Measurements from ENCODE around the gene ASB11.

ASB11 gene
- long read RNA-seq: 0 reads

- Histone ChIP-seq H3K27me3 (ENCODE audit: insufficient read depth, poor library complexity, severe bottlenecking) (no peaks in the 10 kb centered on the region), H3K4me3 (replicated peaks; ENCODE audit: insufficient read depth, low read length) (no peak within 1 kb of the TSS), H3K27ac (replicated peaks) (no peak within 1 kb of the TSS)
- TF ChIP-seq GABPA (IDR thresholded peaks at IDR 0.05; ENCODE audit: low read depth): no peak
- TF ChIP-seq SPI1 (IDR thresholded peaks at IDR 0.05; ENCODE audit: borderline replicate concordance, low read depth): no peak
- TF ChIP-seq CTCF (IDR thresholded peaks at IDR 0.05; ENCODE audit: insufficient read depth, low read length): no peak
- no peak for TF ChIP-seq POLR2AphosphoS5 (IDR thresholded peaks at IDR 0.05; ENCODE audit: low read depth)
- no peak for TF ChIP-seq REST (IDR thresholded peaks at IDR 0.05; ENCODE audit: insufficient replicate concordance, low read depth)
- DNase-seq (ENCODE audit: low read depth in 1 of 2, low spot score in 1 of 2): no peak
Observed at GRCh38 chrX:15315509-15315908, at the start of gene ASB11. TSS of gene ASB11 (minus strand) at chrX:15315640. CDS start at chrX:15315605, 35 bp downstream.

GRCh38 chrX:15359701-15360100 is 44.3 kb upstream of the ASB11 start:
- DNase-seq (ENCODE audit: low read depth in 1 of 2, low spot score in 1 of 2): no peak
- no peaks in the 10 kb centered on the region for H3K27me3 ChIP-seq (ENCODE audit: insufficient read depth, poor library complexity, severe bottlenecking)
- no peak overlapping the region for H3K4me3 ChIP-seq (replicated peaks; ENCODE audit: insufficient read depth, low read length)
- TF ChIP-seq GABPA (IDR thresholded peaks at IDR 0.05; ENCODE audit: low read depth) (no peak), POLR2AphosphoS5 (IDR thresholded peaks at IDR 0.05; ENCODE audit: low read depth) (no peak), CTCF (IDR thresholded peaks at IDR 0.05; ENCODE audit: insufficient read depth, low read length) (no peak), SPI1 (IDR thresholded peaks at IDR 0.05; ENCODE audit: borderline replicate concordance, low read depth) (no peak), REST (IDR thresholded peaks at IDR 0.05; ENCODE audit: insufficient replicate concordance, low read depth) (no peak)
- no peak overlapping the region for H3K27ac ChIP-seq (replicated peaks)

GRCh38 chrX:15358533-15358932 is 43.1 kb upstream of the ASB11 start:
- no peak overlapping the region for H3K4me3 ChIP-seq (replicated peaks; ENCODE audit: insufficient read depth, low read length)
- DNase-seq (ENCODE audit: low read depth in 1 of 2, low spot score in 1 of 2): no peak
- no peak overlapping the region for H3K27ac ChIP-seq (replicated peaks)
- TF ChIP-seq SPI1 (IDR thresholded peaks at IDR 0.05; ENCODE audit: borderline replicate concordance, low read depth) (no peak), POLR2AphosphoS5 (IDR thresholded peaks at IDR 0.05; ENCODE audit: low read depth) (no peak), REST (IDR thresholded peaks at IDR 0.05; ENCODE audit: insufficient replicate concordance, low read depth) (no peak), CTCF (IDR thresholded peaks at IDR 0.05; ENCODE audit: insufficient read depth, low read length) (no peak), GABPA (IDR thresholded peaks at IDR 0.05; ENCODE audit: low read depth) (no peak)
- no peaks in the 10 kb centered on the region for H3K27me3 ChIP-seq (ENCODE audit: insufficient read depth, poor library complexity, severe bottlenecking)
